Measurements from ENCODE around the gene SLF2. TPM values are rescaled to one million over a fixed set of nuclear protein-coding genes. Genes with fewer than 3 reads are reported as not detected.
A peak's percentile ranks its signal among the peaks of the same experiment; 100 is the strongest.

The SLF2 gene
- total and polyA plus RNA-seq, 2 of the 13 experiments (the other 11 are each of a cell fraction or from before 2014, with no cell fraction given) = 12.2 to 48.1 TPM

GRCh38 chr10:100912605-100913469 is at the start of gene SLF2 (continued):
- TF ChIP-seq ZNF580 (CRISPR knock-in tag; IDR thresholded peaks at IDR 0.05; ENCODE audit: borderline replicate concordance, low read depth) = peak; percentile 78; the same call in 1 of the 2 replicates
- TF ChIP-seq TSC22D2 (CRISPR knock-in tag; IDR thresholded peaks at IDR 0.05; ENCODE audit: borderline replicate concordance) = no peak; the same call in 1 of the 2 replicates
- peak; percentile 71; the same call in 1 of the 2 replicates for TF ChIP-seq RXRB (CRISPR knock-in tag; IDR thresholded peaks at IDR 0.05; ENCODE audit: borderline replicate concordance)
- TF ChIP-seq ZNF775 (CRISPR knock-in tag; IDR thresholded peaks at IDR 0.05; ENCODE audit: borderline replicate concordance) = peak; percentile 24; the same call in 1 of the 2 replicates
- TF ChIP-seq EEA1 (CRISPR knock-in tag; IDR thresholded peaks at IDR 0.05; ENCODE audit: borderline replicate concordance) = 0 out of 2 replicates have a peak, but pooled peaks have one; percentile 30
- TF ChIP-seq ZNF703 (CRISPR knock-in tag; IDR thresholded peaks at IDR 0.05; ENCODE audit: borderline replicate concordance) = no peak; the same call in 1 of the 2 replicates
- TF ChIP-seq ZNF253 (CRISPR knock-in tag; IDR thresholded peaks at IDR 0.05; ENCODE audit: borderline replicate concordance) = no peak
- no peak for TF ChIP-seq MBD4 (IDR thresholded peaks at IDR 0.05; ENCODE audit: borderline replicate concordance, low read length)
- TF ChIP-seq KLF12 (CRISPR knock-in tag; IDR thresholded peaks at IDR 0.05; ENCODE audit: borderline replicate concordance) = peak; percentile 87
- TF ChIP-seq HHEX (CRISPR knock-in tag; IDR thresholded peaks at IDR 0.05) = no peak
- no peak for TF ChIP-seq ZNF609 (CRISPR knock-in tag; IDR thresholded peaks at IDR 0.05; ENCODE audit: borderline replicate concordance)
- TF ChIP-seq CBX2 (IDR thresholded peaks at IDR 0.05; ENCODE audit: low read depth, low read length) = no peak
- no peak for TF ChIP-seq CBX2 (CRISPR knock-in tag; IDR thresholded peaks at IDR 0.05; ENCODE audit: low read depth)
- TF ChIP-seq E2F5 (CRISPR knock-in tag; conservative IDR thresholded peaks at IDR 0.05) = peak; percentile 28; the same call in 1 of the 2 replicates
- TF ChIP-seq ZNF3 (CRISPR knock-in tag; IDR thresholded peaks at IDR 0.05) = no peak
- TF ChIP-seq ZNF557 (CRISPR knock-in tag; IDR thresholded peaks at IDR 0.05) = 0 out of 2 replicates have a peak, but pooled peaks have one; percentile 46
- TF ChIP-seq DBP (CRISPR knock-in tag; IDR thresholded peaks at IDR 0.05; ENCODE audit: not compliant biosample characterization) = no peak
- TF ChIP-seq NFYB (CRISPR knock-in tag; IDR thresholded peaks at IDR 0.05) = peak; percentile 91
- no peak; the same call in 1 of the 2 replicates for TF ChIP-seq ZNF629 (CRISPR knock-in tag; conservative IDR thresholded peaks at IDR 0.05)
- TF ChIP-seq SALL2 (CRISPR knock-in tag; IDR thresholded peaks at IDR 0.05) = peak; percentile 67
- TF ChIP-seq STAT5B (CRISPR knock-in tag; IDR thresholded peaks at IDR 0.05) = no peak
- TF ChIP-seq MIXL1 (CRISPR knock-in tag; IDR thresholded peaks at IDR 0.05) = no peak
- no peak; the same call in 1 of the 2 replicates for TF ChIP-seq PPARG (CRISPR knock-in tag; conservative IDR thresholded peaks at IDR 0.05)

Data from HepG2 (cell line).